ENCODE measurements around the gene THOC7. TPM values are rescaled to one million over a fixed set of nuclear protein-coding genes. Genes with fewer than 3 reads are reported as not detected.

THOC7 gene
- total RNA-seq, 1 donor from 2014 or later: 43.3 TPM

DNA sequence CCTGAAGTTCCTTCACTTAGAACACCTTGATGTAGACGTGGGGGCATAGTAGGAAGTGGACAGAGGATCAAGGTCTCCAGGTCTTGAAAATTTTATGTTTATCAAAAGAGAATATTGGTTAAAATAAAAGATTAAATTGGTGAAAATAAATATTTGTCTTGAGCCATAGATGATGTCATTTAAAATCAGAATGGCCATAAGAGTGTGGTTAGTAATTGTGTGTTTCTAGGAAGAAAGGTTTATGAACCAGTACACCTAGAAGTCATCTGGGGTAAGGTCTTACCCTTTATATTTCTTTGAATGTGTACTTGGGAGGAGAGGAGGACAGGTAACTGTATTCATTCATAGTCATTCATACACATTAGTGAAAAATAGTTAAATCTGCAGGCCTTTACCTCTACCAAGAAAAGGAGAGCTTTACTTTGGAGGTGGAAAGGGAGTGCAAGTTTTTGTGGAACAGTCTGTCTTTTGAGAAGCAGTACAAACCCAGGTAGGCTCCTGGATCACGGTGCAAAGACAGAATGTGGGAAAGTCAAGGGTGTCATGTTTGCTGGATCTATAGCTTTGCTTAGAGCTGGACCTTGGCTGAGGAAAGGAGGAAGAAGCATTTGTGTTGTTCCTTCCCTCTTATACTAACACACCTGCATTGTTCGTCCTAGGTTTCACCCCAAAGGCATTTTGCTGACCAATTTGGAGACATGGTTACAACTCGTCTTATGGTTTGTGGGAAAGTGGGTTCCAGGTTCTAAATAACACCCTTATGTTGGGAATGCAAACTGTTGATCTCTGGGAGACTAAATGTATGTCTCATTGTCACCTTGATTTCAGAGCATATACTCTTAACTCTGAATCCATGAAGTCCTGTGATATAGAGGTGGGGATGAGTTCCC is 42.4 kb upstream of the THOC7 start:
- no peaks in the 10 kb centered on the region for H3K4me1 Mint-ChIP-seq (ENCODE audit: low read depth, unreplicated experiment)
- no peaks in the 10 kb centered on the region for H3K36me3 Mint-ChIP-seq (ENCODE audit: unreplicated experiment)
- H3K27me3 Mint-ChIP-seq (ENCODE audit: unreplicated experiment): no peaks in the 10 kb centered on the region
- H3K9me3 Mint-ChIP-seq (ENCODE audit: unreplicated experiment): no peaks in the 10 kb centered on the region
- DNase-seq: no peak
- TF ChIP-seq, protein P1, sequence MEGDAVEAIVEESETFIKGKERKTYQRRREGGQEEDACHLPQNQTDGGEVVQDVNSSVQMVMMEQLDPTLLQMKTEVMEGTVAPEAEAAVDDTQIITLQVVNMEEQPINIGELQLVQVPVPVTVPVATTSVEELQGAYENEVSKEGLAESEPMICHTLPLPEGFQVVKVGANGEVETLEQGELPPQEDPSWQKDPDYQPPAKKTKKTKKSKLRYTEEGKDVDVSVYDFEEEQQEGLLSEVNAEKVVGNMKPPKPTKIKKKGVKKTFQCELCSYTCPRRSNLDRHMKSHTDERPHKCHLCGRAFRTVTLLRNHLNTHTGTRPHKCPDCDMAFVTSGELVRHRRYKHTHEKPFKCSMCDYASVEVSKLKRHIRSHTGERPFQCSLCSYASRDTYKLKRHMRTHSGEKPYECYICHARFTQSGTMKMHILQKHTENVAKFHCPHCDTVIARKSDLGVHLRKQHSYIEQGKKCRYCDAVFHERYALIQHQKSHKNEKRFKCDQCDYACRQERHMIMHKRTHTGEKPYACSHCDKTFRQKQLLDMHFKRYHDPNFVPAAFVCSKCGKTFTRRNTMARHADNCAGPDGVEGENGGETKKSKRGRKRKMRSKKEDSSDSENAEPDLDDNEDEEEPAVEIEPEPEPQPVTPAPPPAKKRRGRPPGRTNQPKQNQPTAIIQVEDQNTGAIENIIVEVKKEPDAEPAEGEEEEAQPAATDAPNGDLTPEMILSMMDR (IDR thresholded peaks at IDR 0.05; ENCODE audit: partially characterized antibody, unreplicated experiment): no peak
- H3K4me3 Mint-ChIP-seq (ENCODE audit: unreplicated experiment): no peak overlapping the region
- H3K27ac Mint-ChIP-seq (ENCODE audit: unreplicated experiment): no peak overlapping the region

DNA sequence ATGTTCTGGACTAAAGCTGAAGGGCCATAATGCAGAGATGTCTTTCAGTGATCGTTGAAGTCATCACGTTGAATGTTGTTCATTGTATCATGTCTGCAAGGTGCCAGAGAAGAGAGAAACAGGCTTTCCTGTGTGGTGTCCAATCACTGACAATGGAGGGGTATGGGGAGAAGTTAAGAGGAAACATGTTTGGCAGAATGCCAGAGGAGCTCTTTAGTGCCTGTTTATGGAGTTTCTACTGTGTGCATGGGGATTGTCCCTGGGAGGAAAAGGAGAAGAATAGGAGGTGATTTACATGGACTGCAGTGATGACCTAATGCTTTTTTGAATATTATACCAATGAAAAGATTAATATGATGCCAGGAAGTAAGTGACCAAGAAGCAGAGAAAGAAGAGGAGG is 36.9 kb upstream of the THOC7 start:
- TF ChIP-seq, protein P1 (IDR thresholded peaks at IDR 0.05; ENCODE audit: partially characterized antibody, unreplicated experiment): no peak
- Mint-ChIP-seq H3K27ac (ENCODE audit: unreplicated experiment) (no peak overlapping the region), H3K9me3 (ENCODE audit: unreplicated experiment) (no peaks in the 10 kb centered on the region), H3K4me1 (ENCODE audit: low read depth, unreplicated experiment) (peaks cover 4% of the 10 kb centered on the region), H3K4me3 (ENCODE audit: unreplicated experiment) (no peak overlapping the region), H3K27me3 (ENCODE audit: unreplicated experiment) (no peaks in the 10 kb centered on the region), H3K36me3 (ENCODE audit: unreplicated experiment) (no peaks in the 10 kb centered on the region)
- no peak for DNase-seq

DNA sequence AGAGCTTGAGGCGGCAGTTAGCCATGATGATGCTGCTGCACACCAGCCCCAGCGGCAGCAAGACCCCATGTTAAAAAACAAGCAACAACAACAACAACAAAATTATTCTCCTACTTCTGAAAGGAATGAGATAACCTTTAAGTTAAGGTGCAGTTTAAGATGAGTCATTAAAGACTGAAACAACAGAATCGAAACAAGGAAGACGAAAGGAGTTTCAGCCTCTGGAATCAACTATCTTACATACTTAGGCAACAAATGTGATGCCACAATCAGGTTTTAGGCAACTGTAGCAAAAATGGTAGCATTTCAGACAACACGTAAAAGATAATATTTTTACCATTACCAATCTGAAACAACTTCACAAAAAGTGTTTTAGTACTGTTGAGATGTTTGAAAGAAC is 36.4 kb upstream of the THOC7 start:
- no peak for DNase-seq
- no peaks in the 10 kb centered on the region for H3K9me3 Mint-ChIP-seq (ENCODE audit: unreplicated experiment)
- H3K27me3 Mint-ChIP-seq (ENCODE audit: unreplicated experiment): no peaks in the 10 kb centered on the region
- H3K4me3 Mint-ChIP-seq (ENCODE audit: unreplicated experiment): no peak overlapping the region
- no peak overlapping the region for H3K27ac Mint-ChIP-seq (ENCODE audit: unreplicated experiment)
- no peaks in the 10 kb centered on the region for H3K36me3 Mint-ChIP-seq (ENCODE audit: unreplicated experiment)
- TF ChIP-seq, protein P1 (IDR thresholded peaks at IDR 0.05; ENCODE audit: partially characterized antibody, unreplicated experiment): no peak
- peaks cover 7% of the 10 kb centered on the region for H3K4me1 Mint-ChIP-seq (ENCODE audit: low read depth, unreplicated experiment)

DNA sequence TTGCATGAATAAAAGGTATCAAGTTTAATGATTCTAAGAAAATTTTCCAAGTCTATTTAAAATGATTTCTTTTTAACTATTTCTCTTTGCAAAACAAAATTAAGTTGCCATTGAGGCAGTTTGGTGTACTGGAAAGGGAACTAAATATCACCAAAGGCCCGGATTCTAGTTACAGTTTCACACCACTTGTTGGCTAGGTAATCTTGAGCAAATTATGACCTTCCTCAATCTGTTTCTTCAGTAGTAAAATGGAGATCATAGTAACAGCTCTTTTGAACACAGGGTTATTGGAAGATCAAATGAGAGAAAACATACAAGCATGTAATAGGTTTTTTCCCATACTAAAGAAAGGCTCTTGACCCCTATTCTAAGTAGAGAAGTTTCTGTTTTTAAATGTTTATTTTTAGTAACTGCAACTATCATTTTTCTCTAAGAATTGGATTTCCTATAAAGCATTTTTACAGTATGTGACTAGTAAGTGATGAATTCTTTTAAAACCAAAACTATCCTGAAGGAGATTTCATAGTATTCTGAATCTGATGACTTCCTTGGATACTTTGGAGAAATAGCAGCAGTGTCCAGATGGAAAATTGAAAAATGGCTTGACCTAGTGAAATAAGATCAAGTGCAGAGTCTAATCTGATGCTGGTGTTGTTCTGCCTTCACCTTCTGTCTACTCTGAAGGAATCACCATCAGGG is 32.9 kb upstream of the THOC7 start:
- peaks cover 7% of the 10 kb centered on the region for H3K4me1 Mint-ChIP-seq (ENCODE audit: low read depth, unreplicated experiment)
- DNase-seq: no peak
- no peaks in the 10 kb centered on the region for H3K9me3 Mint-ChIP-seq (ENCODE audit: unreplicated experiment)
- no peaks in the 10 kb centered on the region for H3K36me3 Mint-ChIP-seq (ENCODE audit: unreplicated experiment)
- no peak overlapping the region for H3K4me3 Mint-ChIP-seq (ENCODE audit: unreplicated experiment)
- peaks cover 2% of the 10 kb centered on the region for H3K27me3 Mint-ChIP-seq (ENCODE audit: unreplicated experiment)
- no peak overlapping the region for H3K27ac Mint-ChIP-seq (ENCODE audit: unreplicated experiment)
- TF ChIP-seq, protein P1 (IDR thresholded peaks at IDR 0.05; ENCODE audit: partially characterized antibody, unreplicated experiment): no peak
